HCEC 1CT (cell line): ENCODE measurements around the gene ZBTB8OS.
"Not testable (repeated sequence)": the region's sequence is repeated elsewhere in the genome, so short reads cannot be mapped to it uniquely, and the experiment has no call there.

Experiments used
- DNase-seq: peaks from one replicate; pipeline ENCODE4 v3.0.0-alpha.2; 2017

The ZBTB8OS gene

GRCh38 chr1:32650248-32650751 is at the start of gene ZBTB8OS:
Gene ZBTB8OS (minus strand): TSS chr1:32650550. CDS start chr1:32650529, 21 bp downstream.
- peak; percentile 95 for DNase-seq

DNA sequence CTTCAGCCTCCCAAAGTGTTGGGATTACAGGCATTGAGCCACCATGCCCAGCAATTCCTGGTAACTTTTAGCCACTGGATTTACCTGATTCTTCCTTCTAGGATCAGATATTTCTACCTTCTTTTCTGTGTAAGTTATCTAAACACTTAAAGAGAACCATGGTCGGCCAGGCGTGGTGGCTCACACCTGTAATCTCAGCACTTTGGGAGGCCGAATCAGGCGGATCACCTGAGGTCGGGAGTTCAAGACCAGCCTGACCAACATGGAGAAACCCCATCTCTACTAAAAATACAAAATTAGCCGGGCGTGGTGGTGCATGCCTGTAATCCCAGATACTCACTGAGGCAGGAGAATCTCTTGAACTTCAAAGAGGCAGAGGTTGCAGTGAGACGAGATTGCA is 46.6 kb upstream of the ZBTB8OS start:
- not testable (repeated sequence) for DNase-seq

DNA sequence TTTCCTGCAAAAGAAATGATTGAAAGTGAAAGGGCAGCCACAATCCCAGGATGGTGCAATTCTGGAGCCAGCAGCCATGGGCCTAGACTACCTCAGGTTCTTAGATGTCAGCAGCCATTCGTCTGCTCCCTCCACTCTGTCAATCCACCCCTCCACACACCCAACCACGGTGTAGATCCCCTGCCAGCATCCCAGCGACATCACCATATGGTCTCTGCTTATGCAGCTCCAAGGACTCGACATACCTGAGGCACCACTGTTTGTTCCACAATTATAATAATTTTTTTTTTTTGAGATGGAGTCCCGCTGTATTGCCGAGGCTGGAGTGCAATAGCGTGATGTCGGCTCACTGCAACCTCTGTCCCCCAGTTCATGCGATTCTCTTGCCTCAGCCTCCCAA is 45.7 kb upstream of the ZBTB8OS start:
- DNase-seq = no peak

- peak; percentile 73 for DNase-seq
Observed at GRCh38 chr1:32695098-32695904, 45.0 kb upstream of the ZBTB8OS start.

- DNase-seq = no peak
Observed at GRCh38 chr1:32693455-32694174, 43.3 kb upstream of the ZBTB8OS start.

- no peak for DNase-seq
Observed at GRCh38 chr1:32686387-32686786, 36.0 kb upstream of the ZBTB8OS start.

GRCh38 chr1:32685498-32685897 is 35.1 kb upstream of the ZBTB8OS start:
- no peak for DNase-seq

DNA sequence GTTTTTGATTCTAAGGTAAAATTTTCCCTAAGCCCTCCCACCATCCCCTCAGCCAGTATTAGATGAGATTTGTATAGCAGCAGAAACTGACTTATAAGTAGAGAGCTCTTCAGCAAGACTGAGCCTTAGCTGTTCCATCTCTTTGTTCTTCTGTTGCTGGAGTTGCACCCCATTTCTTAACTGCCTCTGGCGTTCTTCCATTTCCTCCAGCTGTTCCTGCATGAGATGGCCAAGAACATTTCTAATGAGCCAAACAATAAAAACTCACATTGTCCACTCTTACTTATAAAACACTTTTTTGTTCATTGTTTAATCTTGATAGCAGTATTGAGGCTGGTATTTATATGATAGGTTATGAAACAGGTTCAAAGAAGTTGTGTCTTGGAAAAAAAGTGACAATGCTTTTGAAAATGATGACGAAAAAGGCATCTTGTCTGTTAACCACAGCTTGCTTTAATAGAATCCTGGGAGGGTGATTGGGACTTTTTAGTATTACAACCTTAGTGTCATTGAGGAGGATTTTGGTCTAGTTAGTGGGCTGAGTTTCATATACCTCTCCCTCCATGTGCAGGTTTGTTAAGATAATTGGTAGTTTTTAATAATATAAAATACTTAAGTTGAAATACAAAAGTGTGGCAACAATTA is 33.9 kb upstream of the ZBTB8OS start:
- DNase-seq = peak; percentile 75

DNA sequence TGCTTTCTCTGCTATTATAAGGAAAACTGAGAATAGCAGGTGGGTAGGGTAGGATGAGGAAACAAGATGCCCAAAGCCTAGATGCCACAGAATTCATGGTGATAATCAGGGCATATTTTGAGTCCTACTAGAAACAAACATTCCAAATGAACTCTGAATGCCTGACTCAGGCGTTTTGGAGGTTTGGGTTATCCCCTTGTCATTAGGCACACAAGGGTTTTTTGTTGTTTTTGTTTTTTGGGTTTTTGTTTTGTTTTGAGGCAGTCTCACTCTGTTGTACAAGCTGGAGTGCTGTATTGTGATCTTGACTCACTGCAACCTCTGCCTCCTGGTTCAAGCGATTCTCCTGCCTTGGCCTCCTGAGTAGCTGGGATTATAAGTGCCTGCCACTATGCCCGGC is 33.0 kb upstream of the ZBTB8OS start:
- no peak for DNase-seq

DNA sequence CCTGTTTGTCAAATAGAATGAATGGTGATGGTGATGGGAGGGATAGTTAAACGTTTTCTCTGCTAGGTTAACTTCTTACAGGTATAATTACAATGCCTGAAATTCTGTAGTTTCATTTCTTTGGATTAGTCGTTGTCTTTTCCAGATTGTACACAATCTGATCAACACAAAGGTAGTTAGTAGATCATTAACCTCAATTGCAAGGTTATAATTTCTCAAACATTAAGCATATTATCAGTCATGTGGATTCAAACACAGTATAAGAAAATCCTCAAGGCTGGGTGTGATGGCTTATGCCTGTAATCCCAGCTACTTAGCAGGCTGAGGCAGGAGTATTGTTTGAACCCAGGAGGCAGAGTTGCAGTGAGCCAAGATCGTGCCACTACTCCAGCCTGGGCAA is 31.6 kb upstream of the ZBTB8OS start:
- DNase-seq = no peak

- no peak for DNase-seq
Observed at GRCh38 chr1:32681509-32681908, 31.2 kb upstream of the ZBTB8OS start.

DNA sequence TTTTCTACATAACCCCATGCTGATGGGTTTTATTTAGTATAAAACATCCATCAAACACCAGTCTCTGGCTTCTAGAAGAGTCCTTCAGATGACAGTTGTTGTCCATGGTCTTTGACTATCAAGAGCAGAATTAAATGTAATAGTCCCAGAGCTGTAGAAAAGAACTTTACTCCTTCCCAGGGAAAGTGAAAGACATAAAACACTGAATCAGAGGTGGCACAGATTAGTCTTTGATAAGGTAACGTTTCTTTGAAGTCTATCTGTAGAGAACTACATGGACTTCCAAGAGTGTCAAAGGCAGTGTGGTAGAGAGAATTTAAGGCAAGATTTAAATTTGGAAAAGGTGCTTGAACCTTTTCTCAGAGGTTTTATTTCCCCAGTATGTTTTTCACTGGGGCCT is 30.3 kb upstream of the ZBTB8OS start:
- DNase-seq = no peak

DNA sequence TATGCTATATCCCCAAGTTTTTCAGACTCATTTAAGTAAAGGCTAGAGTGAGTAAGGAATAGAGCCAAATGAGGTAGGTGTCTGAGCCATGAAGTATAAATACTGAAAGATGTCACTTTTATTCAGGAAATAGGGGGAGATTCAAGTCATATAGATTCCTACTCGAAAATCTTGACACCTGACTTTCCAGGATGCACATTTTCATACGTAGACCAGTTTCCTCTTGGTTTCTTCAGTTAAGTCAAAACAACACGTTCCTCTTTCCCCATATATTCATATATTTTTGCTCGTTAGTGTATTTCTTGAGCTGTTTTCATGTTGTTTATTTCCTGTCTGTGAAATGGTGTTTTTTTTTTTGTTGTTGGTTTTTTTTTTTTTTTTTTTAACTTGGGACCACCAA is 29.6 kb upstream of the ZBTB8OS start:
- DNase-seq = not testable (repeated sequence)

DNA sequence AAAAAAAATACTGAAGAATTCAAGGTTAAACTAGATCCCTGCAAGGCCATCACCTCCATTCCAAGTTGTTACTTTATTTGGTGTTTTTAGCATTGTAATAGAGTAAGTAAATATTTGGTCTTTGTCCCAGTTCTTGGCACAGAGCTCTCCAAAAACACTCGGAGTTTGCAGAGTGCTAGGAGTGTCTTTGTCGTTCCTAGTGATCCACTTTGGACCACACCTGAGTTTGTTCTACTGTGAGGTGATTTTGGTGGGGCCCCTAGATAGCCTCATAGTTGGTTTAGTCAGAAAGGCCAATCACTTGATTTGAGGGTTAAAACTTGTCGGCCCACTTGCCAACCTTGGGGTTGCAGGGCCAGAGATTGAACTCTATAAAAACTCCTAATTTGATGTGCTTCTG is 26.6 kb upstream of the ZBTB8OS start:
- DNase-seq = no peak

DNA sequence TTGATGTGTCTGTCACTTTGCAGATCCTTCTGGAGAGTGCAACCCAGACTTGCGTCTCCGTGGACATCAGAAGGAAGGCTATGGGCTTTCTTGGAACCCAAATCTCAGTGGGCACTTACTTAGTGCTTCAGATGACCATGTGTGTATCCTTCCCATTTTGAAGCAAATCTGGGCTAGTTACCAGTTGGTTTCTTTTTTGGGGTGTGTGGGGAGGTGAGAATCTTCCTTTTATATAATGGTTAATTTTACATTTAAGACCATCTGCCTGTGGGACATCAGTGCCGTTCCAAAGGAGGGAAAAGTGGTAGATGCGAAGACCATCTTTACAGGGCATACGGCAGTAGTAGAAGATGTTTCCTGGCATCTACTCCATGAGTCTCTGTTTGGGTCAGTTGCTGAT is 18.4 kb upstream of the ZBTB8OS start:
- DNase-seq = not testable (repeated sequence)

- no peak for DNase-seq
Observed at GRCh38 chr1:32666901-32667566, 16.7 kb upstream of the ZBTB8OS start.

DNA sequence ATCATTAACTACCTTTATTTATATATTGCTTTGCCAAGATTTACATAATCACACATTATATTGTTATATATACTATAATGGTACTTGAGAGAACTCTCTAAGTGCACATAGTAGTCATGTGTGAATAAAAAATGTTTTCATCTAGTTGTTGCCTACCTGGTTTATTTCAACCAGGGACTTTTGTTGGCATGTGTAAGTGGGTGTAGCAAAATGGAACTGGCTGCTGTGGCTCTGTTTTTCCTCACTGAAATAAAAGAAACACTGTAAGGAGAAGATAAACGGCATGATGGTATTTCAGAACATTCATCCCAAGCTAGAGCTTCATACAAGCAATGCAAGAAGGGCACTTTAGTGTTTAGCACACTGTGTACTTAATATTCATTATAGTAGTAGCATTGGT is 15.6 kb upstream of the ZBTB8OS start:
- DNase-seq = no peak

GRCh38 chr1:32659581-32659980 is 9.2 kb upstream of the ZBTB8OS start:
- no peak for DNase-seq

DNA sequence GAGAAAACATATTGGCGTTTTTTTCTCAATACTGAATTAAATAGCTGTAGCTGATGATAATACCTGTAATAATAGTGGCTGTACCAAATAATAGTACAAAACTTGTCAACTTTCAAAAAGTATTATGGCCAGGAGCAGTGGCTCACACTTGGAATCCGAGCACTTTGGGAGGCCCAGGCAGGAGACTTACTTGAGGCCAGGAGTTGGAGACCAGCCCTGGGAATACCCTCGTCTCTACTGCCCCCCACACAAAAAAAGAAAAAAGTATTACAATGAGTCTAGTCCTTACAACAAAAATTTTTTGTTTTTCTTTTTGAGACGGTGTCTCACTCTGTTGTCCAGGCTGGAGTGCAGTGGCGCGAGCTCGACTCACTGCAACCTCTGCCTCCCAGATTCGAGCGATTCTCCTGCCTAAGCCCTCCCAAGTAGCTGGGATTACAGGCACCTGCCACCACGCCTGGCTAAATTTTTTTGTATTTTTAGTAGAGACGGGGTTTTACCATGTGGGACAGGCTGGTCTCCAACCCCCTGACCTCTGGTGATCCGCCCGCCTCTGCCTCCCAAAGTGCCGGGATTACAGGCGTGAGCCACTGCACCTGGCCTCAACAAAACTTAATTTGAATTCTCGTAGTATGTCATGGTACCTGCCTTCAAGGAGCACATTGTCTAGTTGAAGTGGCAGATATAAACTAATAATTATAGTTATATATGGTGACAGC is 2.1 kb upstream of the ZBTB8OS start:
- no peak for DNase-seq

DNA sequence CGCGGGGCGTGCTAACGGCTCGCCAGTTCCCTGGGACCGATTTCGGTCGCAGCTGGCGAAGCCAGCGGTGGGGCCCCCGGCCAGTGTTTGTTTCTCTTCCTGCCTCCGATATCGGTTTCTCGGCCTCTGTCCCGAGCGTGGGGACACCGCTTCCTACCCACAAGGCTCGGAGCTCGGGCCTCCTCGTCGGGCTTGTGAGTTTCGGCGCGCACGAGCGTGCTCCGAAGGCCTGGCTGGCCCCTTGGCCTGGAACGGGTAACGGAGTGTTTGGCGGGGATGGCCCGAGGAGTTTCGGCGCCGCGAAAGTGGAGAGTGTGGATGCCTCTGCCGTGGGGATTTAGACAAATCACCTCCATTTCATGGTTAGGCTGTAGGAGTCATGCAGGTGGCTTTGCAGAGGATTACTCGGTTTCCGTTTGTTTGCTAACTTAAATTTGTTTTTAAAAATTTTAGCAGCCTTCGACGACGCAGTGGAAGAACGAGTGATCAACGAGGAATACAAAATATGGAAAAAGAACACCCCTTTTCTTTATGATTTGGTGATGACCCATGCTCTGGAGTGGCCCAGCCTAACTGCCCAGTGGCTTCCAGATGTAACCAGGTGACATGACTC is 1.2 kb upstream of the ZBTB8OS start:
- no peak for DNase-seq

GRCh38 chr1:32650752-32651460 is 556 bp upstream of the ZBTB8OS start, which contains the start of gene RBBP4:
Gene RBBP4 (plus strand): TSS chr1:32651208. CDS start chr1:32651307, 99 bp downstream.
- DNase-seq = peak; percentile 96
